Fibroblast of lung (primary cell): ENCODE results near the gene KCP. TPM values are rescaled to one million over a fixed set of nuclear protein-coding genes. Genes with fewer than 3 reads are reported as not detected.
A peak's percentile ranks its signal among the peaks of the same experiment; 100 is the strongest.

Experiments used
- DNase-seq, 2 donors: peaks; one replicate each; pipeline versions ENCODE4 v3.0.0 to v3.0.0-alpha.2; 2010; ENCODE audit warnings: low read depth in 2 of 2
- H2AFZ ChIP-seq: 2 replicates; pipeline ENCODE4 v1.5.1; 2012; ENCODE audit warnings: low read length, control low read depth, inconsistent platforms
- H3K27ac ChIP-seq: 2 replicates; pipeline ENCODE4 v1.5.1; 2011; ENCODE audit warnings: low read length, control low read depth; ENCODE audit not compliant: insufficient read depth
- H3K27me3 ChIP-seq: 2 replicates; pipeline ENCODE4 v1.5.1; 2011; ENCODE audit warnings: mild to moderate bottlenecking, low read length; ENCODE audit not compliant: control insufficient read depth, insufficient read depth
- H3K36me3 ChIP-seq: 2 replicates; pipeline ENCODE4 v1.5.1; 2011; ENCODE audit warnings: low read length; ENCODE audit not compliant: control insufficient read depth, insufficient read depth
- H3K4me1 ChIP-seq: 2 replicates; pipeline ENCODE4 v1.5.1; 2011; ENCODE audit warnings: low read length; ENCODE audit not compliant: control insufficient read depth, insufficient read depth; ENCODE audit errors: extremely low read depth
- H3K4me2 ChIP-seq: 2 replicates; pipeline ENCODE4 v1.5.1; 2011; ENCODE audit warnings: low read length, control low read depth; ENCODE audit not compliant: insufficient read depth; ENCODE audit errors: extremely low read depth
- H3K4me3 ChIP-seq, 4 experiments: fragments of 200-600 bp in 1 of 4; sonication (generic) in 1 of 4; replicated peaks in 1 of 4; 2 replicates each; pipeline ENCODE4 v1.5.1; 2011 to 2016; ENCODE audit warnings: low read length in 4 of 4, low read depth in 3 of 4, mild to moderate bottlenecking in 3 of 4, control low read depth in 2 of 4, inconsistent platforms in 1 of 4, mixed read lengths in 1 of 4; ENCODE audit not compliant: insufficient read depth in 1 of 4; ENCODE audit errors: control extremely low read depth in 1 of 4
- H3K79me2 ChIP-seq: 2 replicates; pipeline ENCODE4 v1.5.1; 2012; ENCODE audit warnings: mild to moderate bottlenecking, low read length, inconsistent platforms; ENCODE audit not compliant: control insufficient read depth, insufficient read depth
- H3K9ac ChIP-seq: 2 replicates; pipeline ENCODE4 v1.5.1; 2011; ENCODE audit warnings: mild to moderate bottlenecking, low read length, control low read depth; ENCODE audit not compliant: insufficient read depth
- H3K9me3 ChIP-seq: 2 replicates; pipeline ENCODE4 v1.5.1; 2012; ENCODE audit warnings: low read depth, low read length; ENCODE audit not compliant: control insufficient read depth, insufficient read depth
- H4K20me1 ChIP-seq: 2 replicates; pipeline ENCODE4 v1.5.1; 2011; ENCODE audit warnings: low read length; ENCODE audit not compliant: control insufficient read depth, insufficient read depth; ENCODE audit errors: extremely low read depth
- CTCF ChIP-seq, 2 donors: IDR thresholded peaks in 1 of 2; conservative IDR thresholded peaks in 1 of 2; 1 replicate in 1 of 2; 2 replicates in 1 of 2; pipeline ENCODE4 v1.5.1; 2011 to 2012; ENCODE audit warnings: low read length in 2 of 2, control low read depth in 1 of 2, inconsistent platforms in 1 of 2, low read depth in 1 of 2, mild to moderate bottlenecking in 1 of 2
- EZH2 ChIP-seq: IDR thresholded peaks from 2 replicates; pipeline ENCODE4 v1.5.1; 2012; ENCODE audit warnings: low read length, control low read depth, mild to moderate bottlenecking; ENCODE audit errors: missing control alignments
- polyA plus RNA-seq, 2 donors: library from polyadenylated mRNA; depleted of rRNA in 1 of 2; stranded (reverse) in 1 of 2; unstranded in 1 of 2; fragments of >200 nt; gene quantifications; 2 replicates each; pipeline ENCODE4 v1.2.1, GENCODE V29; 2011 to 2012; ENCODE audit warnings: missing spikeins in 1 of 2
- total RNA-seq: library from RNA; depleted of rRNA; stranded (reverse); fragments of >200 nt; gene quantifications from 2 replicates; pipeline ENCODE4 v1.2.1, GENCODE V29; 2014

The KCP gene
- total and polyA plus RNA-seq, 2 donors (not counting 1 experiment from before 2014, with no cell fraction given), result 0.08 to 0.50 TPM

DNA sequence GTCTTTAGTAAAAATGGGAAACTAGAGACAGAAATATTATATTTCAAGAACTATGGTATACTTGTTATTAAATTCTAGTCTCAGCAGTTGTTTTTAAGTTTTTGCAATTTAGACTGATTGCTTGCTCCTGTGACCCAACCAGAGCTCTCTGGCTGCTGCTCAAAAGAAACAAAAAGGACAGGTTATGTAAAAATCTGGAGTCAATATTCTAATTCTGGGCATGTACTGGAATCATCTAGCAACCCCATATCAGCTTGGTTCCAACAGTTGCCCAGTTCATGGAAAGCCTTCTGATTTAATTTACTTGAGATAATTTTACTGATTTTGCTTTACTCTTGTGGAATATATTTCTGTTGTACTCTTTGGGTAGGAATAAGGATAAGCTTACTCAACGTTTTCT, 10.3 kb downstream of the KCP start:
- DNase-seq, result no peak
- no peak for TF ChIP-seq CTCF (conservative IDR thresholded peaks at IDR 0.05 in 1 of 2, IDR thresholded peaks at IDR 0.05 in 1 of 2; ENCODE audit: low read depth in 1 of 2, low read length in 2 of 2)
- no peak for TF ChIP-seq EZH2
- H3K27ac ChIP-seq, result no peak overlapping the region
- H3K4me1 ChIP-seq, result no peaks in the 10 kb centered on the region
- H2AFZ ChIP-seq, result no peak overlapping the region
- no peaks in the 10 kb centered on the region for H4K20me1 ChIP-seq
- H3K27me3 ChIP-seq, result no peaks in the 10 kb centered on the region
- H3K9ac ChIP-seq, result no peak overlapping the region
- no peaks in the 10 kb centered on the region for H3K79me2 ChIP-seq
- no peaks in the 10 kb centered on the region for H3K36me3 ChIP-seq
- no peak overlapping the region for H3K4me2 ChIP-seq
- no peaks in the 10 kb centered on the region for H3K9me3 ChIP-seq
- H3K4me3 ChIP-seq, result no peak overlapping the region

GRCh38 chr7:128899392-128899791, 11.1 kb downstream of the KCP start:
- no peaks in the 10 kb centered on the region for H3K9me3 ChIP-seq
- no peak overlapping the region for H3K4me3 ChIP-seq
- no peak overlapping the region for H3K4me2 ChIP-seq
- no peaks in the 10 kb centered on the region for H3K4me1 ChIP-seq
- H3K27me3 ChIP-seq, result no peaks in the 10 kb centered on the region
- no peak overlapping the region for H3K9ac ChIP-seq
- no peak overlapping the region for H3K27ac ChIP-seq
- no peaks in the 10 kb centered on the region for H4K20me1 ChIP-seq
- H2AFZ ChIP-seq, result no peak overlapping the region
- TF ChIP-seq EZH2 (no peak), CTCF (conservative IDR thresholded peaks at IDR 0.05 in 1 of 2, IDR thresholded peaks at IDR 0.05 in 1 of 2; ENCODE audit: low read depth in 1 of 2, low read length in 2 of 2) (no peak)
- H3K36me3 ChIP-seq, result no peaks in the 10 kb centered on the region
- H3K79me2 ChIP-seq, result no peaks in the 10 kb centered on the region
- DNase-seq, result peak in 1 of 2 donors; percentile 11

GRCh38 chr7:128895320-128895719, 15.2 kb downstream of the KCP start:
- Histone ChIP-seq H2AFZ (no peak overlapping the region), H3K4me3 (no peak overlapping the region), H3K27me3 (no peaks in the 10 kb centered on the region), H3K9ac (no peak overlapping the region), H3K79me2 (no peaks in the 10 kb centered on the region), H3K4me1 (no peaks in the 10 kb centered on the region), H4K20me1 (no peaks in the 10 kb centered on the region), H3K27ac (no peak overlapping the region), H3K4me2 (no peak overlapping the region), H3K9me3 (no peaks in the 10 kb centered on the region), H3K36me3 (no peaks in the 10 kb centered on the region)
- DNase-seq, result no peak
- TF ChIP-seq EZH2 (no peak), CTCF (conservative IDR thresholded peaks at IDR 0.05 in 1 of 2, IDR thresholded peaks at IDR 0.05 in 1 of 2; ENCODE audit: low read depth in 1 of 2, low read length in 2 of 2) (no peak)
